Measurements from ENCODE around the gene TBC1D1. TPM values are rescaled to one million over a fixed set of nuclear protein-coding genes. Genes with fewer than 3 reads are reported as not detected.

Gene TBC1D1
- total RNA-seq, 1 donor from 2014 or later = 54.5 TPM

- Histone ChIP-seq H3K27ac (ENCODE audit: low read depth, low read length) (no peak overlapping the region), H3K27me3 (ENCODE audit: insufficient read depth, low read length) (no peaks in the 10 kb centered on the region), H3K79me2 (ENCODE audit: insufficient read depth, low read length) (no peaks in the 10 kb centered on the region), H3K4me3 (ENCODE audit: insufficient read depth, low read depth, low read length) (no peak overlapping the region), H3K4me2 (ENCODE audit: low read length) (no peak overlapping the region), H4K20me1 (ENCODE audit: insufficient read depth, low read length) (no peaks in the 10 kb centered on the region), H3K9ac (ENCODE audit: low read length) (no peak overlapping the region), H3K36me3 (ENCODE audit: insufficient read depth, low read length) (no peaks in the 10 kb centered on the region), H2AFZ (ENCODE audit: low read depth, low read length) (no peak overlapping the region), H3K9me3 (ENCODE audit: insufficient read depth, low read depth, low read length) (no peaks in the 10 kb centered on the region), H3K4me1 (ENCODE audit: insufficient read depth, low read length) (no peaks in the 10 kb centered on the region)
- FAIRE-seq (no peak), DNase-seq (ENCODE audit: low read depth) (no peak)
- Mint-ChIP-seq H3K4me3 (ENCODE audit: unreplicated experiment) (no peak overlapping the region), H3K27me3 (ENCODE audit: low read depth, unreplicated experiment) (peaks cover 16% of the 10 kb centered on the region), H3K27ac (ENCODE audit: unreplicated experiment) (no peak overlapping the region), H3K36me3 (ENCODE audit: low read depth, unreplicated experiment) (no peaks in the 10 kb centered on the region), H3K9me3 (ENCODE audit: unreplicated experiment) (peaks cover 7% of the 10 kb centered on the region), H3K4me1 (ENCODE audit: low read depth, unreplicated experiment) (no peaks in the 10 kb centered on the region)
- no peak for TF ChIP-seq EZH2 (IDR thresholded peaks at IDR 0.05; ENCODE audit: insufficient read depth, low read length)
Observed at GRCh38 chr4:37902738-37903693, 12.1 kb downstream of the TBC1D1 start.

DNA sequence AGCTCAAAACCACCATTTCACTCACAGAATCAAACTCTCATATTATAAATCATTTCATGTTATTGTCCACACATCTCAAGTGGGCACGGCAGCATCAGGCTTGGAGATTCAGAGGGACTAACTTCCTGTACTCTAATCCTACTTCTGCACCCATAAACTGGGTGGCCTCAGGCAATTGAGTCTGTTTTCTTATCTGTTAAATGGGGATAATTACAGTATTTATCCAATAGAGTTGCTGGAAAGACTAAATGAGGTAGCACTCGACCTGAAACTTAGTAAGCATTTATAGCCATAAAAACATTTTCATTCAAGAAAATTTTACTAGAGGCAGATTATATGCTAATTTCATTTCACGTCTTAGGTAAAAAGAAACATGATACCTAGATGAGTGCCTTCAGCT is 13.0 kb downstream of the TBC1D1 start:
- peaks cover 7% of the 10 kb centered on the region for H3K4me1 ChIP-seq (ENCODE audit: insufficient read depth, low read length)
- Mint-ChIP-seq H3K4me1 (ENCODE audit: low read depth, unreplicated experiment) (peaks cover 4% of the 10 kb centered on the region), H3K27me3 (ENCODE audit: low read depth, unreplicated experiment) (peaks cover 14% of the 10 kb centered on the region), H3K9me3 (ENCODE audit: unreplicated experiment) (peaks cover 5% of the 10 kb centered on the region), H3K27ac (ENCODE audit: unreplicated experiment) (no peak overlapping the region), H3K4me3 (ENCODE audit: unreplicated experiment) (no peak overlapping the region), H3K36me3 (ENCODE audit: low read depth, unreplicated experiment) (no peaks in the 10 kb centered on the region)
- no peak overlapping the region for H3K4me3 ChIP-seq (ENCODE audit: insufficient read depth, low read depth, low read length)
- H3K36me3 ChIP-seq (ENCODE audit: insufficient read depth, low read length) = no peaks in the 10 kb centered on the region
- H3K79me2 ChIP-seq (ENCODE audit: insufficient read depth, low read length) = no peaks in the 10 kb centered on the region
- DNase-seq (ENCODE audit: low read depth) = no peak
- no peak overlapping the region for H3K4me2 ChIP-seq (ENCODE audit: low read length)
- H3K9me3 ChIP-seq (ENCODE audit: insufficient read depth, low read depth, low read length) = no peaks in the 10 kb centered on the region
- no peak overlapping the region for H2AFZ ChIP-seq (ENCODE audit: low read depth, low read length)
- H3K27me3 ChIP-seq (ENCODE audit: insufficient read depth, low read length) = no peaks in the 10 kb centered on the region
- H4K20me1 ChIP-seq (ENCODE audit: insufficient read depth, low read length) = no peaks in the 10 kb centered on the region
- H3K27ac ChIP-seq (ENCODE audit: low read depth, low read length) = no peak overlapping the region
- TF ChIP-seq EZH2 (IDR thresholded peaks at IDR 0.05; ENCODE audit: insufficient read depth, low read length) = no peak
- TF ChIP-seq, protein P1, sequence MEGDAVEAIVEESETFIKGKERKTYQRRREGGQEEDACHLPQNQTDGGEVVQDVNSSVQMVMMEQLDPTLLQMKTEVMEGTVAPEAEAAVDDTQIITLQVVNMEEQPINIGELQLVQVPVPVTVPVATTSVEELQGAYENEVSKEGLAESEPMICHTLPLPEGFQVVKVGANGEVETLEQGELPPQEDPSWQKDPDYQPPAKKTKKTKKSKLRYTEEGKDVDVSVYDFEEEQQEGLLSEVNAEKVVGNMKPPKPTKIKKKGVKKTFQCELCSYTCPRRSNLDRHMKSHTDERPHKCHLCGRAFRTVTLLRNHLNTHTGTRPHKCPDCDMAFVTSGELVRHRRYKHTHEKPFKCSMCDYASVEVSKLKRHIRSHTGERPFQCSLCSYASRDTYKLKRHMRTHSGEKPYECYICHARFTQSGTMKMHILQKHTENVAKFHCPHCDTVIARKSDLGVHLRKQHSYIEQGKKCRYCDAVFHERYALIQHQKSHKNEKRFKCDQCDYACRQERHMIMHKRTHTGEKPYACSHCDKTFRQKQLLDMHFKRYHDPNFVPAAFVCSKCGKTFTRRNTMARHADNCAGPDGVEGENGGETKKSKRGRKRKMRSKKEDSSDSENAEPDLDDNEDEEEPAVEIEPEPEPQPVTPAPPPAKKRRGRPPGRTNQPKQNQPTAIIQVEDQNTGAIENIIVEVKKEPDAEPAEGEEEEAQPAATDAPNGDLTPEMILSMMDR (IDR thresholded peaks at IDR 0.05; ENCODE audit: insufficient read depth, low read depth, low read length) = no peak
- no peak overlapping the region for H3K9ac ChIP-seq (ENCODE audit: low read length)
- FAIRE-seq = no peak

- TF ChIP-seq, protein P1 (IDR thresholded peaks at IDR 0.05; ENCODE audit: insufficient read depth, low read depth, low read length) = no peak
- TF ChIP-seq EZH2 (IDR thresholded peaks at IDR 0.05; ENCODE audit: insufficient read depth, low read length) = no peak
- Histone ChIP-seq H2AFZ (ENCODE audit: low read depth, low read length) (no peak overlapping the region), H3K36me3 (ENCODE audit: insufficient read depth, low read length) (no peaks in the 10 kb centered on the region), H3K79me2 (ENCODE audit: insufficient read depth, low read length) (no peaks in the 10 kb centered on the region), H4K20me1 (ENCODE audit: insufficient read depth, low read length) (no peaks in the 10 kb centered on the region), H3K27me3 (ENCODE audit: insufficient read depth, low read length) (no peaks in the 10 kb centered on the region), H3K27ac (ENCODE audit: low read depth, low read length) (no peak overlapping the region), H3K9me3 (ENCODE audit: insufficient read depth, low read depth, low read length) (no peaks in the 10 kb centered on the region), H3K4me2 (ENCODE audit: low read length) (no peak overlapping the region), H3K4me3 (ENCODE audit: insufficient read depth, low read depth, low read length) (no peak overlapping the region), H3K4me1 (ENCODE audit: insufficient read depth, low read length) (peaks cover 16% of the 10 kb centered on the region), H3K9ac (ENCODE audit: low read length) (no peak overlapping the region)
- DNase-seq (ENCODE audit: low read depth) = no peak
- Mint-ChIP-seq H3K4me1 (ENCODE audit: low read depth, unreplicated experiment) (peaks cover 4% of the 10 kb centered on the region), H3K4me3 (ENCODE audit: unreplicated experiment) (no peak overlapping the region), H3K36me3 (ENCODE audit: low read depth, unreplicated experiment) (no peaks in the 10 kb centered on the region), H3K9me3 (ENCODE audit: unreplicated experiment) (no peaks in the 10 kb centered on the region), H3K27me3 (ENCODE audit: low read depth, unreplicated experiment) (peaks cover 10% of the 10 kb centered on the region), H3K27ac (ENCODE audit: unreplicated experiment) (no peak overlapping the region)
- FAIRE-seq = no peak
Observed at GRCh38 chr4:37904824-37905223, 13.9 kb downstream of the TBC1D1 start.

Data from astrocyte (in vitro differentiated cells and primary cell).